SK-N-SH treated with all-trans-retinoic acid at 6 μM for 48 hours (cell line): ENCODE data around the gene TMEM125.

Source experiments
- ATAC-seq: fragments of 200-7000 bp; cut with Tn5 transposase; 3 replicates; pipeline ENCODE4 v1.9.1; 2020; ENCODE audit warnings: mild to moderate bottlenecking, moderate library complexity
- ARNTL ChIP-seq: fragments of 450-650 bp; formaldehyde crosslinking; IDR thresholded peaks from 2 replicates; pipeline ENCODE4 v1.5.0; 2020; ENCODE audit warnings: low read depth, mild to moderate bottlenecking, moderate library complexity, borderline replicate concordance
- BACH2 ChIP-seq: fragments of 250-450 bp; sonication (Bioruptor Pico); IDR thresholded peaks from 2 replicates; pipeline ENCODE4 v1.9.0; 2021; ENCODE audit warnings: mild to moderate bottlenecking, borderline replicate concordance
- CSDC2 ChIP-seq: fragments of 250-450 bp; sonication (Bioruptor Pico); IDR thresholded peaks from 2 replicates; pipeline ENCODE4 v1.5.0; 2020; ENCODE audit warnings: mild to moderate bottlenecking, moderate library complexity
- ESRRG ChIP-seq: fragments of 250-450 bp; sonication (Bioruptor Pico); IDR thresholded peaks from 2 replicates; pipeline ENCODE4 v1.6.1; 2021; ENCODE audit warnings: mild to moderate bottlenecking
- GLIS3 ChIP-seq: fragments of 250-450 bp; sonication (Bioruptor Pico); IDR thresholded peaks from 2 replicates; pipeline ENCODE4 v1.5.0; 2020; ENCODE audit warnings: mild to moderate bottlenecking, moderate library complexity
- ISL1 ChIP-seq: fragments of 250-450 bp; sonication (Bioruptor Pico); IDR thresholded peaks from 2 replicates; pipeline ENCODE4 v2.1.2; 2022; ENCODE audit warnings: mild to moderate bottlenecking, moderate library complexity
- OSR1 ChIP-seq: fragments of 250-450 bp; sonication (Bioruptor Pico); IDR thresholded peaks from 2 replicates; pipeline ENCODE4 v1.8.0; 2022; ENCODE audit warnings: moderate library complexity, mild to moderate bottlenecking, inconsistent platforms
- PPARA ChIP-seq: fragments of 250-450 bp; sonication (Bioruptor Pico); IDR thresholded peaks from 2 replicates; pipeline ENCODE4 v1.5.0; 2020; ENCODE audit warnings: mild to moderate bottlenecking, borderline replicate concordance
- RARB ChIP-seq: fragments of 250-450 bp; sonication (Bioruptor Pico); IDR thresholded peaks from 2 replicates; pipeline ENCODE4 v1.8.0; 2021; ENCODE audit warnings: mild to moderate bottlenecking, moderate library complexity
- SNAI2 ChIP-seq: fragments of 250-450 bp; sonication (Bioruptor Pico); IDR thresholded peaks from 2 replicates; pipeline ENCODE4 v1.5.0; 2020; ENCODE audit warnings: mild to moderate bottlenecking, moderate library complexity
- TCF4 ChIP-seq: fragments of 250-450 bp; sonication (Bioruptor Pico); IDR thresholded peaks from 2 replicates; pipeline ENCODE4 v1.8.0; 2021; ENCODE audit warnings: mild to moderate bottlenecking, moderate library complexity, borderline replicate concordance
- TOX ChIP-seq: fragments of 250-450 bp; sonication (Bioruptor Pico); IDR thresholded peaks from 2 replicates; pipeline ENCODE4 v1.8.0; 2021; ENCODE audit warnings: mild to moderate bottlenecking, moderate library complexity, borderline replicate concordance
- ZFP3 ChIP-seq: fragments of 250-450 bp; sonication (Bioruptor Pico); IDR thresholded peaks from 2 replicates; pipeline ENCODE4 v1.5.0; 2020; ENCODE audit warnings: mild to moderate bottlenecking, moderate library complexity
- ZFP30 ChIP-seq: fragments of 450-650 bp; formaldehyde crosslinking; IDR thresholded peaks from 2 replicates; pipeline ENCODE4 v1.5.0; 2022; ENCODE audit warnings: mild to moderate bottlenecking, moderate library complexity
- ZNF565 ChIP-seq: fragments of 450-650 bp; formaldehyde crosslinking; conservative IDR thresholded peaks from 2 replicates; pipeline ENCODE4 v1.5.0; 2020; ENCODE audit warnings: low read depth, mild to moderate bottlenecking, moderate library complexity
- ZNF70 ChIP-seq: fragments of 450-650 bp; formaldehyde crosslinking; IDR thresholded peaks from 2 replicates; pipeline ENCODE4 v1.5.0; 2020; ENCODE audit warnings: mild to moderate bottlenecking, moderate library complexity
- ZNF8 ChIP-seq: fragments of 450-650 bp; formaldehyde crosslinking; IDR thresholded peaks from 2 replicates; pipeline ENCODE4 v1.5.0; 2020; ENCODE audit warnings: mild to moderate bottlenecking, moderate library complexity
- TF ChIP-seq, protein P1 (sequence below): fragments of 250-450 bp; sonication (Bioruptor Pico); IDR thresholded peaks from 2 replicates; pipeline ENCODE4 v1.8.0; 2020; ENCODE audit warnings: mild to moderate bottlenecking, moderate library complexity, borderline replicate concordance
- TF ChIP-seq, protein P2 (sequence below): fragments of 250-450 bp; sonication (Bioruptor Pico); IDR thresholded peaks from 2 replicates; pipeline ENCODE4 v1.8.0; 2021; ENCODE audit warnings: low read depth, mild to moderate bottlenecking, moderate library complexity, borderline replicate concordance
- TF ChIP-seq, protein P3 (sequence below): fragments of 250-450 bp; sonication (Bioruptor Pico); IDR thresholded peaks from 2 replicates; pipeline ENCODE4 v1.5.0; 2020; ENCODE audit warnings: mild to moderate bottlenecking, moderate library complexity
- TF ChIP-seq, protein P4 (sequence below): fragments of 250-450 bp; sonication (Bioruptor Pico); IDR thresholded peaks from 2 replicates; pipeline ENCODE4 v1.5.1; 2020; ENCODE audit warnings: low read depth, mild to moderate bottlenecking, moderate library complexity

The TMEM125 gene

DNA sequence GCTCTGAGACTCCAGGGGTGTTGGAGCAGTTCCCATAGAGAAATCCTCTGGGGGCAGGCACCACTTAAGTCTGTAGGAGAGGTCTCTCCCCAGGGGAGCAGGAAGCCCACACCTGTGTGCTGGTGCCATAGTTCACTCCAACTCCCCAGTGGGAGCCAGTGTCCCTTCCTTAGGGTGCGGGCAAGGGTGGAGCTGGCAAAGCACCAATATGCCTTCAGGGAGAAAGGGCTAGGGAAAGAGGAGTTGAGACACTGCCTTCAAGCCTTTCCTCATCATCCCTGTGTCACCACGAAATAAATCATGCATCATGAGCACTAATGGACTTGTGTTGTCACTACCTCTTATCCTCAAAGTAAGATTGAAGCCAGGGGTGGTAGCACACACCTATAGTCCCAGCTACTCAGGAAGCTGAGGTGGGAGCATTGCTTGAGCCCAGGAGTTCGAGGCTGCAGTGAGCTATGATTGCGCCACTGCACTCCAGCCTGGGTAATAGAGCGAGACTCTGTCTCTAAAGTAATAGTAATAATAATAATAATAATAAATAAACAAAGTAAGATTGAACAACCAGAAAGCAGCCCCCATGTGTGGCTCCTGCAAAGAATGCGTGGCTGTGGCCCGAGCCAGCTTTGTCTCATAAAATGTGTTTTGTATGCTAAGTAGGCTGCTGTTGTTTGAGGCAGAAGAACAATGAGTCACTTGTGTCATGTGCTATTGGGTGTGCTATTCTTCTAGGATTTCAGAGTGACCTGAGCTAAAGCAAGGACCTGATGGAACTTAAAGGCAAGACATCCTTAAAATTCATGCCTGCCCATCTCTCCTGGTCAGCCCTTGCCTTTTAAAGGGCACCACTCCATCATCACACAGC is 24.3 kb downstream of the TMEM125 start (continued):
- TF ChIP-seq, protein P1, sequence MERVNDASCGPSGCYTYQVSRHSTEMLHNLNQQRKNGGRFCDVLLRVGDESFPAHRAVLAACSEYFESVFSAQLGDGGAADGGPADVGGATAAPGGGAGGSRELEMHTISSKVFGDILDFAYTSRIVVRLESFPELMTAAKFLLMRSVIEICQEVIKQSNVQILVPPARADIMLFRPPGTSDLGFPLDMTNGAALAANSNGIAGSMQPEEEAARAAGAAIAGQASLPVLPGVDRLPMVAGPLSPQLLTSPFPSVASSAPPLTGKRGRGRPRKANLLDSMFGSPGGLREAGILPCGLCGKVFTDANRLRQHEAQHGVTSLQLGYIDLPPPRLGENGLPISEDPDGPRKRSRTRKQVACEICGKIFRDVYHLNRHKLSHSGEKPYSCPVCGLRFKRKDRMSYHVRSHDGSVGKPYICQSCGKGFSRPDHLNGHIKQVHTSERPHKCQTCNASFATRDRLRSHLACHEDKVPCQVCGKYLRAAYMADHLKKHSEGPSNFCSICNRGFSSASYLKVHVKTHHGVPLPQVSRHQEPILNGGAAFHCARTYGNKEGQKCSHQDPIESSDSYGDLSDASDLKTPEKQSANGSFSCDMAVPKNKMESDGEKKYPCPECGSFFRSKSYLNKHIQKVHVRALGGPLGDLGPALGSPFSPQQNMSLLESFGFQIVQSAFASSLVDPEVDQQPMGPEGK (CRISPR knock-in tag): no peak
- TF ChIP-seq TOX (CRISPR knock-in tag): no peak
- TF ChIP-seq ZFP3 (CRISPR knock-in tag): no peak
- TF ChIP-seq ESRRG (CRISPR knock-in tag): no peak
- no peak for TF ChIP-seq ZFP30 (CRISPR knock-in tag)
- TF ChIP-seq RARB: no peak
- TF ChIP-seq ZNF565 (CRISPR knock-in tag): no peak

DNA sequence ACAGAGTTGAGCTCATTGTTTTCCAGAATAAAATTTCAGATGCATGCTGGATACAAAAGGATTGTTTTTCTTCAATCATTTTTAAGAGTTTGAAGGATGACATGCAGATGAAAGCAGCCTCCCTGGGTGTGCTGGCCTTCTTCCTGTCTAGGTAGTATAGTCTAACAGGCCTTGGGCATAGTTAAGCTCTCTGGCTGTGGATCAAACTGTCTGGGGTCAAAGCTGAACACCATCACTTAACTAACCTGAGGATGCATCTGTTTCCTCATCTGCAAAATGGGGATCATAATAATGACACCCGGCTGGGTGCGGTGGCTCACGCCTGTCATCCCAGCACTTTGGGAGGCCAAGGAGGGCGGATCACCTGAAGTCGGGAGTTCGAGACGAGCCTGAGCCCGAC is 25.0 kb downstream of the TMEM125 start:
- ATAC-seq: no peak
- TF ChIP-seq ZFP3 (CRISPR knock-in tag) (no peak), ARNTL (no peak), SNAI2 (CRISPR knock-in tag) (no peak), GLIS3 (CRISPR knock-in tag) (no peak), RARB (no peak), ZNF70 (CRISPR knock-in tag) (no peak), ZFP30 (CRISPR knock-in tag) (no peak), OSR1 (CRISPR knock-in tag) (no peak), ESRRG (CRISPR knock-in tag) (no peak), PPARA (CRISPR knock-in tag) (no peak), CSDC2 (no peak), ISL1 (CRISPR knock-in tag) (no peak)
- TF ChIP-seq, protein P2, sequence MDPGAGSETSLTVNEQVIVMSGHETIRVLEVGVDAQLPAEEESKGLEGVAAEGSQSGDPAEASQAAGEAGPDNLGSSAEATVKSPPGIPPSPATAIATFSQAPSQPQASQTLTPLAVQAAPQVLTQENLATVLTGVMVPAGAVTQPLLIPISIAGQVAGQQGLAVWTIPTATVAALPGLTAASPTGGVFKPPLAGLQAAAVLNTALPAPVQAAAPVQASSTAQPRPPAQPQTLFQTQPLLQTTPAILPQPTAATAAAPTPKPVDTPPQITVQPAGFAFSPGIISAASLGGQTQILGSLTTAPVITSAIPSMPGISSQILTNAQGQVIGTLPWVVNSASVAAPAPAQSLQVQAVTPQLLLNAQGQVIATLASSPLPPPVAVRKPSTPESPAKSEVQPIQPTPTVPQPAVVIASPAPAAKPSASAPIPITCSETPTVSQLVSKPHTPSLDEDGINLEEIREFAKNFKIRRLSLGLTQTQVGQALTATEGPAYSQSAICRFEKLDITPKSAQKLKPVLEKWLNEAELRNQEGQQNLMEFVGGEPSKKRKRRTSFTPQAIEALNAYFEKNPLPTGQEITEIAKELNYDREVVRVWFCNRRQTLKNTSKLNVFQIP (CRISPR knock-in tag): no peak
- TF ChIP-seq, protein P3, sequence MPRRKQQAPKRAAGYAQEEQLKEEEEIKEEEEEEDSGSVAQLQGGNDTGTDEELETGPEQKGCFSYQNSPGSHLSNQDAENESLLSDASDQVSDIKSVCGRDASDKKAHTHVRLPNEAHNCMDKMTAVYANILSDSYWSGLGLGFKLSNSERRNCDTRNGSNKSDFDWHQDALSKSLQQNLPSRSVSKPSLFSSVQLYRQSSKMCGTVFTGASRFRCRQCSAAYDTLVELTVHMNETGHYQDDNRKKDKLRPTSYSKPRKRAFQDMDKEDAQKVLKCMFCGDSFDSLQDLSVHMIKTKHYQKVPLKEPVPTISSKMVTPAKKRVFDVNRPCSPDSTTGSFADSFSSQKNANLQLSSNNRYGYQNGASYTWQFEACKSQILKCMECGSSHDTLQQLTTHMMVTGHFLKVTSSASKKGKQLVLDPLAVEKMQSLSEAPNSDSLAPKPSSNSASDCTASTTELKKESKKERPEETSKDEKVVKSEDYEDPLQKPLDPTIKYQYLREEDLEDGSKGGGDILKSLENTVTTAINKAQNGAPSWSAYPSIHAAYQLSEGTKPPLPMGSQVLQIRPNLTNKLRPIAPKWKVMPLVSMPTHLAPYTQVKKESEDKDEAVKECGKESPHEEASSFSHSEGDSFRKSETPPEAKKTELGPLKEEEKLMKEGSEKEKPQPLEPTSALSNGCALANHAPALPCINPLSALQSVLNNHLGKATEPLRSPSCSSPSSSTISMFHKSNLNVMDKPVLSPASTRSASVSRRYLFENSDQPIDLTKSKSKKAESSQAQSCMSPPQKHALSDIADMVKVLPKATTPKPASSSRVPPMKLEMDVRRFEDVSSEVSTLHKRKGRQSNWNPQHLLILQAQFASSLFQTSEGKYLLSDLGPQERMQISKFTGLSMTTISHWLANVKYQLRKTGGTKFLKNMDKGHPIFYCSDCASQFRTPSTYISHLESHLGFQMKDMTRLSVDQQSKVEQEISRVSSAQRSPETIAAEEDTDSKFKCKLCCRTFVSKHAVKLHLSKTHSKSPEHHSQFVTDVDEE (CRISPR knock-in tag): no peak

DNA sequence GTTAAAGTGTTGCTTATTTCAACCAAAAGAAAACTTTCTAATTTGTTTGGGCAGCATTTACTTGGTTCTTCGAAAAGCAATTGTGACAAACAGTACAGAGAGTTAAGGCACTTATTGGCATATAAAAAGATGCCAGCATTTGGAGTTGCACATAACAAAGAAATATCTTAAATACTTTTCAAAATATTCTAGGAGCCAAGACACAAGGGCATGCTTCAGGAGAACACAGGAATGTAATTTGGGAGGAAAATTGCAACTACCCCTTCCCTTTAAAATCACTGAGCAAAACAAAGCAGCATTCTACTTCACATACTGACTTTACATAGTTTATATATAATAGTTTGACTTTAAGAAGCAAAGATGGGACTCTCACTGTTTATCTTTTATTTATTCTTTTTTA is 26.4 kb downstream of the TMEM125 start:
- ATAC-seq: no peak
- TF ChIP-seq OSR1 (CRISPR knock-in tag): no peak
- TF ChIP-seq ESRRG (CRISPR knock-in tag): no peak
- no peak for TF ChIP-seq ZFP30 (CRISPR knock-in tag)
- no peak for TF ChIP-seq GLIS3 (CRISPR knock-in tag)
- no peak for TF ChIP-seq ISL1 (CRISPR knock-in tag)
- TF ChIP-seq TOX (CRISPR knock-in tag): no peak
- TF ChIP-seq ZFP3 (CRISPR knock-in tag): no peak
- TF ChIP-seq, all 23 proteins: peak for 0

DNA sequence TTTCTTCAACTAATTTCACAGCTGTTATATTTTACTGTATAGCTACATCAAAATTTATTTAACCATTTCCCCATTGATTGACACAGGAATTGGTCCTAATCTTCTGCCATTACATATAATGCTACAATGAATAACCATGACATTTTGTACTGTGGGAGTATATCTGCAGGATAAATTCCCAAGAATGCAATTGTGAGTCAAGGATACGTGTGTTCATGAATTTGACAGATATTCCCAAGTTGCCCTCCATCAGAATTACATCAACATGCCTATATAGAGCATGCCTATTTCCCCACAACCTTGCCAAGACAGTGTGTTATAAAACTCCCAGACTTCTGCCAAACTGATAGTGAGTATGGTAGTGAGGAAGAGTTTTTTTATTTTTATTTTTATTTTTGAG is 28.3 kb downstream of the TMEM125 start:
- ATAC-seq: no peak
- TF ChIP-seq, protein P2 (CRISPR knock-in tag): no peak
- TF ChIP-seq TCF4 (CRISPR knock-in tag) (no peak), GLIS3 (CRISPR knock-in tag) (no peak), TOX (CRISPR knock-in tag) (no peak), ZNF8 (CRISPR knock-in tag) (no peak), CSDC2 (no peak), ESRRG (CRISPR knock-in tag) (no peak), ZFP3 (CRISPR knock-in tag) (no peak), SNAI2 (CRISPR knock-in tag) (no peak), ZNF565 (CRISPR knock-in tag) (no peak), ISL1 (CRISPR knock-in tag) (no peak), BACH2 (CRISPR knock-in tag) (no peak), ARNTL (no peak)
- TF ChIP-seq, protein P4, sequence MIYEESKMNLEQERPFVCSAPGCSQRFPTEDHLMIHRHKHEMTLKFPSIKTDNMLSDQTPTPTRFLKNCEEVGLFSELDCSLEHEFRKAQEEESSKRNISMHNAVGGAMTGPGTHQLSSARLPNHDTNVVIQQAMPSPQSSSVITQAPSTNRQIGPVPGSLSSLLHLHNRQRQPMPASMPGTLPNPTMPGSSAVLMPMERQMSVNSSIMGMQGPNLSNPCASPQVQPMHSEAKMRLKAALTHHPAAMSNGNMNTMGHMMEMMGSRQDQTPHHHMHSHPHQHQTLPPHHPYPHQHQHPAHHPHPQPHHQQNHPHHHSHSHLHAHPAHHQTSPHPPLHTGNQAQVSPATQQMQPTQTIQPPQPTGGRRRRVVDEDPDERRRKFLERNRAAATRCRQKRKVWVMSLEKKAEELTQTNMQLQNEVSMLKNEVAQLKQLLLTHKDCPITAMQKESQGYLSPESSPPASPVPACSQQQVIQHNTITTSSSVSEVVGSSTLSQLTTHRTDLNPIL (CRISPR knock-in tag): no peak
- TF ChIP-seq, protein P1 (CRISPR knock-in tag): no peak
